K562 (cell line): ENCODE data around the gene ETS2. TPM values are rescaled to one million over a fixed set of nuclear protein-coding genes. Genes with fewer than 3 reads are reported as not detected.

Experiments
- CBFB ChIP-seq: sonication (generic); formaldehyde crosslinking; IDR thresholded peaks from 2 replicates; pipeline ENCODE4 v1.4.0; 2020; ENCODE audit warnings: mild to moderate bottlenecking, missing genetic modification reagents
- ELF2 ChIP-seq: fragments of 250-450 bp; sonication (Bioruptor Pico); IDR thresholded peaks from 2 replicates; pipeline ENCODE4 v1.5.0; 2021; ENCODE audit warnings: mild to moderate bottlenecking
- JUN ChIP-seq, 2 experiments: sonication (generic) in 1 of 2; formaldehyde crosslinking in 1 of 2; IDR thresholded peaks; 2 replicates each; pipeline versions ENCODE4 v1.6.1 to v1.8.0; 2012 to 2022; ENCODE audit warnings: borderline replicate concordance in 2 of 2, mild to moderate bottlenecking in 2 of 2, improper control_type of control experiment in 1 of 2, low read depth in 1 of 2, low read length in 1 of 2, missing genetic modification reagents in 1 of 2
- LEF1 ChIP-seq: fragments of 450-650 bp; IDR thresholded peaks from 2 replicates; pipeline ENCODE4 v1.6.1; 2016; ENCODE audit warnings: mild to moderate bottlenecking
- MEF2D ChIP-seq: conservative IDR thresholded peaks from 2 replicates; pipeline ENCODE4 v1.6.1; 2016; ENCODE audit warnings: low read depth, missing genetic modification characterization, missing compliant biosample characterization
- NFE2 ChIP-seq: IDR thresholded peaks from 2 replicates; pipeline ENCODE4 v1.6.1; 2014; ENCODE audit warnings: antibody characterized with exemption, low read depth
- POLR3G ChIP-seq: IDR thresholded peaks from 2 replicates; pipeline ENCODE4 v1.6.1; 2011; ENCODE audit not compliant: insufficient read length, insufficient replicate concordance; ENCODE audit errors: extremely low read depth
- PRMT5 ChIP-seq: sonication (generic); formaldehyde crosslinking; IDR thresholded peaks from 2 replicates; pipeline ENCODE4 v1.5.0; 2020; ENCODE audit warnings: missing genetic modification reagents
- THAP7 ChIP-seq: fragments of 250-450 bp; sonication (Bioruptor Pico); IDR thresholded peaks from 2 replicates; pipeline ENCODE4 v1.5.0; 2021
- XRCC3 ChIP-seq: fragments of 450-650 bp; IDR thresholded peaks from 2 replicates; pipeline ENCODE4 v1.6.1; 2017; ENCODE audit warnings: mild to moderate bottlenecking, moderate library complexity
- ZBTB17 ChIP-seq: fragments of 450-650 bp; formaldehyde crosslinking; IDR thresholded peaks from 2 replicates; pipeline ENCODE4 v1.4.0; 2020; ENCODE audit warnings: mild to moderate bottlenecking
- ZMIZ1 ChIP-seq, 2 experiments: fragments of 150-350 bp in 1 of 2; IDR thresholded peaks; 2 replicates each; pipeline ENCODE4 v1.6.1; 2012 to 2016; ENCODE audit warnings: low read depth in 2 of 2, low read length in 2 of 2, mild to moderate bottlenecking in 1 of 2, moderate library complexity in 1 of 2
- ZNF318 ChIP-seq, 2 experiments: fragments of 450-650 bp; IDR thresholded peaks; 2 replicates each; pipeline ENCODE4 v1.6.1; 2016; ENCODE audit warnings: mild to moderate bottlenecking in 2 of 2, borderline replicate concordance in 1 of 2, low read depth in 1 of 2, moderate library complexity in 1 of 2
- ZNF583 ChIP-seq: fragments of 250-450 bp; sonication (Bioruptor Pico); IDR thresholded peaks from 2 replicates; pipeline ENCODE4 v1.4.0; 2020
- polyA plus RNA-seq, 8 experiments: library from polyadenylated mRNA; depleted of rRNA in 4 of 8; stranded (reverse) in 5 of 8; unstranded in 3 of 8; fragments of >200 nt; fragmentation: Nextera tagmentation in 2 of 8; fragmentation: Illumina TruSeq in 1 of 8; extraction: Ambion mirVana in 2 of 8; extraction: Trizol in 1 of 8; gene quantifications; 2 replicates each; pipeline versions ENCODE4 v1.2.1 to v1.2.3, GENCODE V29; 2011 to 2014; ENCODE audit warnings: inconsistent platforms in 1 of 8, missing spikeins in 1 of 8
- total RNA-seq, 7 experiments: library from RNA; depleted of rRNA in 6 of 7; stranded (reverse); fragments of >200 nt in 6 of 7; fragmentation: Illumina TruSeq in 2 of 7; extraction: Trizol in 2 of 7; gene quantifications; 2 replicates each; pipeline versions ENCODE4 v1.2.1 to v1.2.3, GENCODE V29; 2011 to 2021; ENCODE audit warnings: low replicate concordance in 1 of 7

ETS2 gene
- total and polyA plus RNA-seq, 9 of the 15 experiments (the other 6 are each of a cell fraction or from before 2014, with no cell fraction given): 1.7 to 24.4 (median 12.2) TPM

- TF ChIP-seq ZNF318 (IDR thresholded peaks at IDR 0.05; ENCODE audit: borderline replicate concordance in 1 of 2, low read depth in 1 of 2): 0 out of 4 replicates have a peak, but pooled peaks of 1 of the 2 experiments have one; percentile 35
- peak; percentile 76 for TF ChIP-seq NFE2
- TF ChIP-seq ZNF583 (CRISPR knock-in tag): peak; percentile 54; the same call in 1 of the 2 replicates
- TF ChIP-seq JUN (IDR thresholded peaks at IDR 0.05; ENCODE audit: borderline replicate concordance, low read depth, low read length): peak; percentile 87
- no peak for TF ChIP-seq JUN (CRISPR knock-in tag; IDR thresholded peaks at IDR 0.05; ENCODE audit: borderline replicate concordance)
- TF ChIP-seq ZBTB17 (CRISPR knock-in tag): 0 out of 2 replicates have a peak, but pooled peaks have one; percentile 34
- TF ChIP-seq POLR3G: no peak
- TF ChIP-seq MEF2D (tag): 0 out of 2 replicates have a peak, but pooled peaks have one; percentile 17
- no peak for TF ChIP-seq THAP7 (CRISPR knock-in tag)
- TF ChIP-seq XRCC3: no peak
- no peak for TF ChIP-seq PRMT5 (CRISPR knock-in tag)
- TF ChIP-seq CBFB (CRISPR knock-in tag): no peak
- 0 out of 2 replicates have a peak, but pooled peaks have one; percentile 15 for TF ChIP-seq ELF2
- peak; percentile 16; the same call in 1 of the 2 replicates for TF ChIP-seq LEF1
- no peak for TF ChIP-seq ZMIZ1 (IDR thresholded peaks at IDR 0.05; ENCODE audit: low read depth in 2 of 2, low read length in 2 of 2)
Measured at GRCh38 chr21:38839328-38840286, 33.9 kb downstream of the ETS2 start (continued).
